B cell (primary cell): Measurements from ENCODE around the gene ARHGAP15. TPM values are rescaled to one million over a fixed set of nuclear protein-coding genes. Genes with fewer than 3 reads are reported as not detected.

ENCODE experiments used
- ATAC-seq: fragments of 200-7000 bp; cut with Tn5 transposase; one replicate; pipeline ENCODE4 v1.10.0; 2021; ENCODE audit warnings: low read depth, mild to moderate bottlenecking, moderate number of reproducible peaks, moderate library complexity
- CTCF ChIA-PET: fragments of 350-600 bp; sonication (Branson Sonifier 250); formaldehyde crosslinking; loops from one replicate; lab custom pipeline; 2021; ENCODE audit warnings: antibody characterized with exemption, inconsistent platforms; lab: Charles Lee
- POLR2A ChIA-PET: fragments of 350-600 bp; sonication (Branson Sonifier 250); formaldehyde crosslinking; loops from one replicate; lab custom pipeline; 2021; ENCODE audit warnings: antibody characterized with exemption; lab: Charles Lee
- DNase-seq: peaks from one replicate; pipeline ENCODE4 v3.0.0; 2013
- H2AFZ ChIP-seq: 2 replicates; pipeline ENCODE4 v1.6.1; 2012; ENCODE audit warnings: mild to moderate bottlenecking, low read depth, low read length; ENCODE audit not compliant: insufficient read depth, poor library complexity, severe bottlenecking
- H3K27ac ChIP-seq, 2 donors: 1 replicate in 1 of 2; 2 replicates in 1 of 2; pipeline ENCODE4 v1.5.1; 2012 to 2013; ENCODE audit warnings: low read length in 2 of 2, mild to moderate bottlenecking in 2 of 2, moderate library complexity in 1 of 2
- H3K27me3 ChIP-seq, 4 experiments: fragments of 200-600 bp in 1 of 4; sonication (generic) in 1 of 4; replicated peaks in 1 of 4; 1 replicate in 2 of 4; 2 replicates in 2 of 4; pipeline versions ENCODE4 v1.6.1 to v1.7.0; 2013 to 2016; ENCODE audit warnings: low read length in 3 of 4, mild to moderate bottlenecking in 2 of 4, mixed read lengths in 1 of 4, moderate library complexity in 1 of 4; ENCODE audit not compliant: insufficient read depth in 4 of 4, control insufficient read depth in 3 of 4; ENCODE audit errors: control extremely low read depth in 1 of 4
- H3K36me3 ChIP-seq, 2 experiments: replicated peaks in 1 of 2; 1 replicate in 1 of 2; 2 replicates in 1 of 2; pipeline versions ENCODE4 v1.6.1 to v1.7.1; 2013; ENCODE audit warnings: low read length in 1 of 2; ENCODE audit not compliant: insufficient read depth in 2 of 2, control insufficient read depth in 1 of 2; ENCODE audit errors: control extremely low read depth in 1 of 2, extremely low read depth in 1 of 2
- H3K4me1 ChIP-seq, 2 donors: fragments of 200-600 bp in 1 of 2; sonication (generic) in 1 of 2; 1 replicate in 1 of 2; 2 replicates in 1 of 2; pipeline versions ENCODE4 v1.5.1 to v1.6.1; 2013 to 2017; ENCODE audit warnings: low read length in 2 of 2; ENCODE audit not compliant: control insufficient read depth in 2 of 2, insufficient read depth in 2 of 2
- H3K4me2 ChIP-seq: replicated peaks from 2 replicates; pipeline ENCODE3; 2012; ENCODE audit warnings: mild to moderate bottlenecking, low read depth, low read length; ENCODE audit not compliant: poor library complexity, severe bottlenecking
- H3K4me3 ChIP-seq, 5 experiments: fragments of 200-600 bp in 1 of 5; sonication (generic) in 1 of 5; 1 replicate in 3 of 5; 2 replicates in 2 of 5; pipeline versions ENCODE4 v1.5.1 to v1.7.0; 2011 to 2016; ENCODE audit warnings: low read length in 4 of 5, mild to moderate bottlenecking in 4 of 5, low read depth in 2 of 5, control low read depth in 1 of 5, moderate library complexity in 1 of 5; ENCODE audit not compliant: insufficient read depth in 1 of 5; ENCODE audit errors: control extremely low read depth in 1 of 5, extremely low read depth in 1 of 5
- H3K79me2 ChIP-seq: fragments of 200-600 bp; sonication (generic); one replicate; pipeline ENCODE4 v1.6.0; 2016; ENCODE audit warnings: low read length; ENCODE audit not compliant: control insufficient read depth, insufficient read depth
- H3K9ac ChIP-seq: fragments of 200-600 bp; sonication (generic); 2 replicates; pipeline ENCODE4 v1.6.1; 2017; ENCODE audit warnings: mild to moderate bottlenecking, low read length, moderate library complexity
- H3K9me3 ChIP-seq, 3 donors: one replicate each; pipeline versions ENCODE4 v1.6.1 to v1.7.1; 2013; ENCODE audit warnings: low read length in 2 of 3; ENCODE audit not compliant: control insufficient read depth in 2 of 3, insufficient read depth in 1 of 3; ENCODE audit errors: control extremely low read depth in 1 of 3
- H4K20me1 ChIP-seq: 2 replicates; pipeline ENCODE4 v1.6.0; 2012; ENCODE audit warnings: mild to moderate bottlenecking, low read length; ENCODE audit not compliant: insufficient read depth, control insufficient read depth, poor library complexity, severe bottlenecking
- H3K27ac Mint-ChIP-seq: one replicate; pipeline ENCODE4 v1.8.0; 2021; ENCODE audit warnings: mixed read lengths
- H3K27me3 Mint-ChIP-seq: one replicate; pipeline ENCODE4 v1.8.0; 2021; ENCODE audit warnings: mixed read lengths
- H3K4me1 Mint-ChIP-seq: one replicate; pipeline ENCODE4 v1.8.0; 2021; ENCODE audit warnings: mixed read lengths
- H3K4me3 Mint-ChIP-seq: one replicate; pipeline ENCODE4 v1.8.0; 2021; ENCODE audit warnings: mixed read lengths
- H3K9me3 Mint-ChIP-seq: one replicate; pipeline ENCODE4 v1.8.0; 2022; ENCODE audit warnings: mixed read lengths; ENCODE audit not compliant: insufficient read depth
- CTCF ChIP-seq: fragments of 200-600 bp; IDR thresholded peaks from one replicate; pipeline ENCODE4 v1.8.0; 2022; ENCODE audit warnings: antibody characterized with exemption, mild to moderate bottlenecking
- EZH2 ChIP-seq: IDR thresholded peaks from 2 replicates; pipeline ENCODE4 v1.6.1; 2012; ENCODE audit warnings: borderline replicate concordance, low read depth, mild to moderate bottlenecking, moderate library complexity, low read length; ENCODE audit not compliant: insufficient read depth, poor library complexity, severe bottlenecking
- WGBS: methylation state at CpG from one replicate; pipeline ENCODE4 v1.1.5; 2013; ENCODE audit warnings: missing lambda C conversion rate; ENCODE audit not compliant: insufficient coverage; 5-methylcytosine and 5-hydroxymethylcytosine counted together
- intact Hi-C: fragments of 100-400 bp; cut with micrococcal nuclease; formaldehyde crosslinking; loops from one replicate; pipeline ENCODE4 v1.10.0; 2022
- polyA plus RNA-seq: library from polyadenylated mRNA; depleted of rRNA; stranded (reverse); fragments of >200 nt; gene quantifications from 2 replicates; pipeline ENCODE4 v1.2.3, GENCODE V29; 2012
- total RNA-seq, 2 donors: library from RNA; stranded (reverse); fragments of 120-200 nt in 1 of 2; gene quantifications; 1 replicate in 1 of 2; 2 replicates in 1 of 2; pipeline versions ENCODE4 v1.2.3 to v1.2.4, GENCODE V29; 2013 to 2022

Gene ARHGAP15
- total and polyA plus RNA-seq, 2 donors (not counting 1 experiment from before 2014, with no cell fraction given) = 58.6 to 187 TPM

- Mint-ChIP-seq H3K4me1 (no peaks in the 10 kb centered on the region), H3K4me3 (no peak overlapping the region), H3K27me3 (no peaks in the 10 kb centered on the region), H3K9me3 (no peaks in the 10 kb centered on the region), H3K27ac (no peak overlapping the region)
- ATAC-seq (no peak), DNase-seq (no peak)
- TF ChIP-seq EZH2 (no peak), CTCF (no peak)
- H3K36me3 ChIP-seq = peaks cover 4 to 21% of the 10 kb centered on the region in 2 experiments
- H3K9me3 ChIP-seq = no peaks in the 10 kb centered on the region
- H3K9ac ChIP-seq = no peak overlapping the region
- WGBS = 100% methylated on average over 2 of the region's 5 CpGs
- POLR2A ChIA-PET = no interaction called here
- CTCF ChIA-PET = interaction anchor here (1.0 kb wide), 1 partner anchor 10 kb away, joined by 3 read pairs; no protein-coding TSS in a partner anchor
- no peak overlapping the region for H3K27ac ChIP-seq
- H3K4me2 ChIP-seq = no peak overlapping the region
- intact Hi-C loops = no loop called here
- no peaks in the 10 kb centered on the region for H3K4me1 ChIP-seq
- H3K4me3 ChIP-seq = no peak overlapping the region
- no peak overlapping the region for H2AFZ ChIP-seq
- peaks cover 14% of the 10 kb centered on the region for H4K20me1 ChIP-seq
- H3K27me3 ChIP-seq = no peaks in the 10 kb centered on the region
- H3K79me2 ChIP-seq = no peaks in the 10 kb centered on the region
Measured at GRCh38 chr2:143607231-143608062, 478.2 kb downstream of the ARHGAP15 start.

GRCh38 chr2:143608063-143608423 is 478.8 kb downstream of the ARHGAP15 start:
- no peak for ATAC-seq
- no peak overlapping the region for H3K9ac ChIP-seq
- WGBS = no CpG with 5 or more reads among the region's 3 CpGs
- no peaks in the 10 kb centered on the region for H3K4me1 ChIP-seq
- peaks cover 18% of the 10 kb centered on the region for H4K20me1 ChIP-seq
- peaks cover 7 to 20% of the 10 kb centered on the region in 2 experiments for H3K36me3 ChIP-seq
- H3K4me3 ChIP-seq = no peak overlapping the region
- CTCF ChIA-PET = no interaction called here
- H3K4me2 ChIP-seq = no peak overlapping the region
- no peak overlapping the region for H2AFZ ChIP-seq
- POLR2A ChIA-PET = no interaction called here
- H3K27ac ChIP-seq = no peak overlapping the region
- H3K9me3 ChIP-seq = no peaks in the 10 kb centered on the region
- Mint-ChIP-seq H3K9me3 (no peaks in the 10 kb centered on the region), H3K27me3 (no peaks in the 10 kb centered on the region), H3K4me3 (no peak overlapping the region), H3K4me1 (no peaks in the 10 kb centered on the region), H3K27ac (no peak overlapping the region)
- H3K27me3 ChIP-seq = no peaks in the 10 kb centered on the region
- no peak for DNase-seq
- TF ChIP-seq EZH2 (no peak), CTCF (no peak)
- no peaks in the 10 kb centered on the region for H3K79me2 ChIP-seq
- intact Hi-C loops = no loop called here
